CD14-positive monocyte (primary cell): ENCODE data around the gene C16orf74. TPM values are rescaled to one million over a fixed set of nuclear protein-coding genes. Genes with fewer than 3 reads are reported as not detected.

Source experiments
- DNase-seq, 3 donors: peaks; one replicate each; pipeline ENCODE4 v3.0.0-alpha.2; 2011 to 2022
- H2AFZ ChIP-seq: 2 replicates; pipeline ENCODE4 v1.6.0; 2012; ENCODE audit warnings: mild to moderate bottlenecking, low read depth, low read length, inconsistent platforms; ENCODE audit not compliant: insufficient read depth, poor library complexity, severe bottlenecking
- H3K27ac ChIP-seq, 2 donors: 1 replicate in 1 of 2; 2 replicates in 1 of 2; pipeline ENCODE4 v1.5.1; 2012 to 2013; ENCODE audit warnings: low read length in 2 of 2, control low read depth in 1 of 2, inconsistent platforms in 1 of 2, low read depth in 1 of 2, mild to moderate bottlenecking in 1 of 2
- H3K27me3 ChIP-seq, 2 donors: one replicate each; pipeline versions ENCODE4 v1.6.0 to v1.6.1; 2011 to 2013; ENCODE audit warnings: low read length in 2 of 2; ENCODE audit not compliant: control insufficient read depth in 2 of 2, insufficient read depth in 2 of 2
- H3K36me3 ChIP-seq, 2 donors: replicated peaks in 1 of 2; 1 replicate in 1 of 2; 2 replicates in 1 of 2; pipeline versions ENCODE4 v1.5.1 to v1.6.1; 2012 to 2013; ENCODE audit warnings: low read length in 2 of 2, control low read depth in 1 of 2, inconsistent platforms in 1 of 2, mild to moderate bottlenecking in 1 of 2; ENCODE audit not compliant: insufficient read depth in 2 of 2, control insufficient read depth in 1 of 2
- H3K4me1 ChIP-seq, 2 donors: 1 replicate in 1 of 2; 2 replicates in 1 of 2; pipeline versions ENCODE4 v1.5.1 to v1.6.1; 2012 to 2013; ENCODE audit warnings: low read length in 2 of 2, control low read depth in 1 of 2, inconsistent platforms in 1 of 2, mild to moderate bottlenecking in 1 of 2, moderate library complexity in 1 of 2; ENCODE audit not compliant: insufficient read depth in 2 of 2, control insufficient read depth in 1 of 2
- H3K4me2 ChIP-seq: replicated peaks from 2 replicates; pipeline ENCODE3; 2012; ENCODE audit warnings: low read length, moderate library complexity, mild to moderate bottlenecking; ENCODE audit not compliant: poor library complexity, severe bottlenecking; ENCODE audit errors: extremely low read depth
- H3K4me3 ChIP-seq, 3 experiments: fragments of 200-600 bp in 1 of 3; sonication (generic) in 1 of 3; replicated peaks in 1 of 3; 1 replicate in 2 of 3; 2 replicates in 1 of 3; pipeline ENCODE4 v1.5.1; 2011 to 2013; ENCODE audit warnings: low read length in 3 of 3, mild to moderate bottlenecking in 3 of 3, control low read depth in 2 of 3, low read depth in 2 of 3, inconsistent platforms in 1 of 3, moderate library complexity in 1 of 3
- H3K79me2 ChIP-seq: 2 replicates; pipeline ENCODE4 v1.6.0; 2012; ENCODE audit warnings: mild to moderate bottlenecking, control low read depth, inconsistent platforms, low read length, moderate library complexity; ENCODE audit not compliant: insufficient read depth
- H3K9ac ChIP-seq: 2 replicates; pipeline ENCODE4 v1.6.0; 2017; ENCODE audit warnings: low read length, mild to moderate bottlenecking; ENCODE audit not compliant: insufficient read depth, poor library complexity, severe bottlenecking
- H3K9me3 ChIP-seq, 2 donors: replicated peaks in 1 of 2; 1 replicate in 1 of 2; 2 replicates in 1 of 2; pipeline versions ENCODE4 v1.5.1 to v1.6.1; 2012 to 2013; ENCODE audit warnings: low read length in 2 of 2, control low read depth in 1 of 2; ENCODE audit not compliant: control insufficient read depth in 1 of 2, insufficient read depth in 1 of 2
- H4K20me1 ChIP-seq: 2 replicates; pipeline ENCODE4 v1.6.0; 2012; ENCODE audit warnings: mild to moderate bottlenecking, low read length, control low read depth, moderate library complexity; ENCODE audit not compliant: insufficient read depth
- H3K27ac Mint-ChIP-seq, 7 donors: one replicate each; pipeline ENCODE4 v1.8.0; 2020; ENCODE audit warnings: mild to moderate bottlenecking in 7 of 7, mixed read lengths in 7 of 7, moderate library complexity in 6 of 7, inconsistent platforms in 2 of 7
- H3K27me3 Mint-ChIP-seq, 3 donors: one replicate each; pipeline ENCODE4 v1.8.0; 2021 to 2022; ENCODE audit warnings: low read depth in 3 of 3, mild to moderate bottlenecking in 3 of 3, mixed read lengths in 3 of 3, moderate library complexity in 3 of 3, inconsistent platforms in 1 of 3
- H3K36me3 Mint-ChIP-seq, 2 donors: one replicate each; pipeline ENCODE4 v1.8.0; 2020; ENCODE audit warnings: mixed read lengths in 2 of 2, inconsistent platforms in 1 of 2, mild to moderate bottlenecking in 1 of 2
- H3K4me1 Mint-ChIP-seq: one replicate; pipeline ENCODE4 v1.8.0; 2020; ENCODE audit warnings: mild to moderate bottlenecking, mixed read lengths
- H3K4me3 Mint-ChIP-seq, 2 donors: one replicate each; pipeline ENCODE4 v1.8.0; 2020; ENCODE audit warnings: mild to moderate bottlenecking in 2 of 2, mixed read lengths in 2 of 2, moderate library complexity in 1 of 2
- H3K9me3 Mint-ChIP-seq, 7 donors: one replicate each; pipeline ENCODE4 v1.8.0; 2020 to 2022; ENCODE audit warnings: mixed read lengths in 7 of 7, mild to moderate bottlenecking in 6 of 7, moderate library complexity in 6 of 7, inconsistent platforms in 2 of 7
- CTCF ChIP-seq: fragments of 200-600 bp; IDR thresholded peaks from one replicate; pipeline ENCODE4 v1.8.0; 2022; ENCODE audit warnings: antibody characterized with exemption, mild to moderate bottlenecking
- WGBS: methylation state at CpG from one replicate; pipeline ENCODE4 v1.1.5; 2013; ENCODE audit warnings: missing lambda C conversion rate; ENCODE audit not compliant: insufficient coverage; 5-methylcytosine and 5-hydroxymethylcytosine counted together
- intact Hi-C, 2 donors: fragments of 100-400 bp; cut with micrococcal nuclease; formaldehyde crosslinking; loops; one replicate each; pipeline versions ENCODE4 v1.15.0 to v1.15.1; 2023
- polyA plus RNA-seq, 3 donors: library from polyadenylated mRNA; depleted of rRNA in 1 of 3; unstranded in 2 of 3; stranded (reverse) in 1 of 3; fragments of 300-500 nt in 2 of 3; fragments of >200 nt in 1 of 3; fragmentation: Illumina TruSeq in 2 of 3; gene quantifications; 1 replicate in 2 of 3; 2 replicates in 1 of 3; pipeline ENCODE4 v1.2.3, GENCODE V29; 2012 to 2021

C16orf74 gene
- polyA plus RNA-seq, 3 donors: 11.3 to 26.6 (median 24.1) TPM

DNA sequence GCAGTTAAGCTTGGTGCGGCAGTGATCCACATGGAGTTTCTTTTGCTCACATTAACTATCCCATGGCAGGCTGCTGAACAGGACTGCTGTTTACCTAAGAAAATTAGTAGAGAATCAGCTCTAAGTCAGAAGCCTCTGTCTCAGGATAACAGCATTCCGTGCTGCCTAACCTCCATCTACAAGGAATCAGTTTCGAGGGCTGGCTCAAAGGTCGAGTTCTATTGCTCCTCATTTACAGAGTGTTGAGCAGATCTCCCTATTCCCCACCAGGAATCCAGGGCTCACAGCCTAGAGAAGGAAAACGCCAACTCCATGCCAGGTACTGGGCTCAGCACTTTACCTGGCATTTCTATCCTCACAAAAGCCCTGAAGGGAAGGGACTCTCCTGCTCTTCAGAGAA is 72.1 kb downstream of the C16orf74 start:
- Mint-ChIP-seq H3K36me3 (peaks cover 40 to 75% of the 10 kb centered on the region in 2 donors), H3K4me3 (no peak overlapping the region), H3K27ac (peak overlapping the region in 1 of 7 donors; percentile 17), H3K27me3 (peaks cover 0 to 1% (median 0%) of the 10 kb centered on the region in 3 donors), H3K4me1 (no peaks in the 10 kb centered on the region), H3K9me3 (no peaks in the 10 kb centered on the region)
- no peak overlapping the region for H3K9ac ChIP-seq
- H4K20me1 ChIP-seq: no peaks in the 10 kb centered on the region
- no peak for DNase-seq
- no peaks in the 10 kb centered on the region for H3K27me3 ChIP-seq
- TF ChIP-seq CTCF: no peak
- no peaks in the 10 kb centered on the region for H3K4me1 ChIP-seq
- peaks cover 25 to 68% of the 10 kb centered on the region in 2 donors for H3K36me3 ChIP-seq
- intact Hi-C loops: no loop called here
- no peaks in the 10 kb centered on the region for H3K79me2 ChIP-seq
- no peak overlapping the region for H2AFZ ChIP-seq
- no peak overlapping the region for H3K4me2 ChIP-seq
- H3K9me3 ChIP-seq: no peaks in the 10 kb centered on the region
- H3K27ac ChIP-seq: no peak overlapping the region
- no peak overlapping the region for H3K4me3 ChIP-seq
- WGBS: 89% methylated on average over 3 of the region's 5 CpGs

DNA sequence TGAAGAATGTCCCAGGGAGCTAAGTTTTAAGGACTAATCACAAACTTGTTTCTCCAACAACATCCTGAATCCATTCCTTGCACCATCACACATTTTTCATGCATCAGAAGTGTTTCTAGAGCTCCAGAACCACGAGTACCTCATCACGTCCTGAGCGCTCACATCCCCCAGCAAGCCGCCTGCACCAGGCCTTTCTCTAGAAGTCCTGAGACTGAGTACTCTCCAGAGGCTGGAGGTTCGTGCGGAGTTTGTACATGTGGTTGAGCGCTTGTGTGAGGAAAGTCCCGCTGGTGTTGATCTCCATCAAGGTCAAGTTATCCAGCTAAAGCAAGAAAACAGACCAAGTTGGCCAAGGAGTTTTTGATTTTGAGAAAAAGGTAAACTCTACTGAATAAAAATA is 72.9 kb downstream of the C16orf74 start:
- no peaks in the 10 kb centered on the region for H4K20me1 ChIP-seq
- TF ChIP-seq CTCF: no peak
- no peaks in the 10 kb centered on the region for H3K79me2 ChIP-seq
- no peaks in the 10 kb centered on the region for H3K27me3 ChIP-seq
- H3K4me1 ChIP-seq: no peaks in the 10 kb centered on the region
- H3K4me2 ChIP-seq: no peak overlapping the region
- H3K4me1 Mint-ChIP-seq: no peaks in the 10 kb centered on the region
- intact Hi-C loops: no loop called here
- H3K4me3 Mint-ChIP-seq: no peak overlapping the region
- H3K9ac ChIP-seq: no peak overlapping the region
- no CpG with 5 or more reads among the region's 8 CpGs for WGBS
- peaks cover 0 to 1% (median 0%) of the 10 kb centered on the region in 3 donors for H3K27me3 Mint-ChIP-seq
- H3K27ac ChIP-seq: no peak overlapping the region
- H3K36me3 Mint-ChIP-seq: peaks cover 46 to 79% of the 10 kb centered on the region in 2 donors
- H3K27ac Mint-ChIP-seq: peak overlapping the region in 1 of 7 donors; percentile 74
- H3K4me3 ChIP-seq: no peak overlapping the region
- peaks cover 28 to 76% of the 10 kb centered on the region in 2 donors for H3K36me3 ChIP-seq
- H2AFZ ChIP-seq: no peak overlapping the region
- H3K9me3 Mint-ChIP-seq: no peaks in the 10 kb centered on the region
- no peak for DNase-seq
- no peaks in the 10 kb centered on the region for H3K9me3 ChIP-seq
